GM19397 (cell line): ENCODE measurements around the gene DRGX.

Experiments
- ATAC-seq: cut with Tn5 transposase; IDR thresholded peaks from one replicate; pipeline ENCODE4 v1.9.1; 2021; ENCODE audit warnings: mild to moderate bottlenecking, moderate library complexity; ENCODE audit not compliant: unreplicated experiment

Gene DRGX

DNA sequence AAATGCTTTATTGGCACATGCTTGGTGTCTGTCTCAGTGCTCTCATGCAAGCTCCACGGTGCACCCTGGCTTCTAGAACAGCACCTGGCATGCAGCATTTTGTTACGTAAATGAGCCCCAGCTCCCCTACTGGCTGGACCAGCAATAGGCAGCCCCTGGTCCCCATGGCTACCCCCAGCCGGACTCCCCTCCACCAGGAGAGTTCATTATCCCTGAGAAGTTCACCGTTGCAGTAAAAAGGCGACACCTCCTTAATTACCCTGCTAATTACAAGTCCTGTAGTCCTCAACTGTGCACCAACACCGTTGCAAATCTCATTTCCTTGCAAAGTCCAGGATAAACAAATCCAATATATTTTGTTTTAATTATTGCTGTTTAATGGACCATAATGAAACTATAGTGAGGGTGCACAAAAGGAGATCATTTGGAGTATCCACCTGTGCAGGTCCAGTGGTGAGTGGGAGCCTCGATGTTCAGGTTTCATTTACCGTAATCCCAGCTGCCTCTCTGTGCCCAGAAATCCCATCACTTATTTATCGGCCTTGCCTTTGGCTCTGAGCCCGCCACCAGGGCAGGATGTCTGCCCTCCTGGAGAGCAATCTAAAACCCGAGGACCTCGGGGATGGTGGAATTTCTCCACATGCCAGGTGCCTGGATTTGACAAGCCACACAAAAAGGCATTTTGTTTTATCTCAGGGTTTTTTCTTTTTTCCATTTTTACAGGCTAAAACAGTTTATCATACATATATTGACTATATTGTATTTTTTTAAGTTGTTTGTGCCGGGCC, 12.8 kb upstream of the DRGX start:
- no peak for ATAC-seq

- no peak for ATAC-seq
These were observed 11.8 kb upstream of the DRGX start for GRCh38 chr10:49407552-49408137.

DNA sequence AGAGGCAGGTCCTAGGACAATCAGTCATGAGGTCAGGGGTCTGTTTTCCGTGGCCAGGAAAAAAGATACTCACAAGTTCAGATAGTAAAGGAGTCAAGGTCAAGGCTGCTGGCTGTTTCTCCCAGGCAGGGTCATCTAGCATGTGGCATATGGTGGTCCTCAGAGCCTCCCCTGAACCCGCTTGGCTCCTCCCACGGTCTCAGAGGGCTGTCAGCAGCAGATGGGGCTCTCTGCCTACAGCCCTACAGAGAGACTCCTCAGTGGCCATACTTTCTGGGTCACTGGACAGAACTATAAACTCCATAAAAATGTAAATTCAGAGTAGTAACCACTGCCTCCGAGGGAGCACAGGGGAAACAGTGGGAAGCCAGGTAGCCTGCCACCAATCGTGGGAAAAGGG, 11.3 kb upstream of the DRGX start:
- ATAC-seq, result no peak

- no peak for ATAC-seq
These were observed 8.5 kb upstream of the DRGX start for GRCh38 chr10:49404321-49404878.

GRCh38 chr10:49403363-49403762, 7.5 kb upstream of the DRGX start:
- ATAC-seq, result no peak

GRCh38 chr10:49400365-49400764, 4.5 kb upstream of the DRGX start:
- no peak for ATAC-seq

GRCh38 chr10:49398986-49399385, 3.1 kb upstream of the DRGX start:
- ATAC-seq, result no peak

DNA sequence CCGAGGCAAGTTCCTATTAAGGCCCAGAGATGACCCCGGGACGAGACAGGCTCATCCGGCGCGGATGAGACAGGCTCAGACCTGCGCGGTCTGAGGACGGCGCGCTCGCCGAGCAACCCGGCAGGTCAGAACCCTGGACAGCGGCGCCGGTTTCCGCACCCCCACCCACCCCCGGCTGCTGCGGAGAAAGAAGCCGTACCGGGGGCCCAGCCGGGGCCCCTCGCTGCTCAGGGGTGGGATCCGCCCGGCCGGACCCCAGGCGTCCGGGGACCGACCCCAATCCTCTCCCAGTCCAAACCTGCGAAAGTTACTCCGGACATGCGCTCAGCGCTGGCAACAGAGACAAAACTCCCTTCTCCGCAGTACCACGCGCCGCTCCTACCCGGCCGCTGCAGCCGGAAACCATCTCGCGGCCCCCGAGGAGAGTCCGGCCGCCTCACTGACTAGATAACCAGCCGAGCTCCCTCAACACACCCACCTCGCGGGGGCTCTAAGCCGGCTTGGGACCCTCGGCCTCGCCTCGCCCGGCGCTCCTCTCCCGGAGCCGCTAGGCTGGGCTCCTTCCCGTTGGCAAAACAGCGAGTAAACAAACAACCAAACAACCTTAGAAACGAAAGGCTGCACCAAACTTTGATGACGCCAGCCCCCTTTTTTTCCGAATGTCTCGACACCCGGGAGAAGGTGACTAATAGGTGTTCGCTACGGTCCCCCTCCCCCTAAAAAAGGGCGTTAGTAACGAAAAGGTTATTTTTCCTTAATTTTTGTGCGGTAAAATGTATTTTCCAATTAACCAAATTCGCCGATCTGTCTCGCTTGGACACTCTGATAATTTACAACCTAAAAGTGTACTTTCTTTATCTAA, 2.3 kb upstream of the DRGX start:
- ATAC-seq, result peak; percentile 66

- no peak for ATAC-seq
These were observed 1.4 kb upstream of the DRGX start for GRCh38 chr10:49397036-49397999.

DNA sequence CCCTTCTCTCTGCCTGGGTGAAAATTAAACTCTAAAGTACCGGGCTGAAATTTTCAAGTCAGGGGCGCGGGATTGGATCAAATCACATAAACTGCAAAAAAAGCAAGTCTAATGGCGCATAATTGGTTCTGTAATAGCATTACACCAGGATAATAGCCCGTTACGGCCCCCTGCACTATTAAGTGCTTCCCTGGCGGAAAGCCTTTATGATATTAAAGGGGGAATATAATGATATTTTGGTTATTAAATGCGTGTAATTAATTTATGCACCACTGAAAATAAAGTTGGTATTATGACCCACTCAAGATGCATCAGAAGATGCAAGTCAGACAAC, 744 bp upstream of the DRGX start:
- ATAC-seq, result no peak

- ATAC-seq, result no peak
These were observed 752 bp downstream of the DRGX start for GRCh38 chr10:49394933-49395740.

- no peak for ATAC-seq
These were observed 2.1 kb downstream of the DRGX start for GRCh38 chr10:49393757-49394156.

- ATAC-seq, result no peak
These were observed 2.6 kb downstream of the DRGX start for GRCh38 chr10:49393301-49393700.

DNA sequence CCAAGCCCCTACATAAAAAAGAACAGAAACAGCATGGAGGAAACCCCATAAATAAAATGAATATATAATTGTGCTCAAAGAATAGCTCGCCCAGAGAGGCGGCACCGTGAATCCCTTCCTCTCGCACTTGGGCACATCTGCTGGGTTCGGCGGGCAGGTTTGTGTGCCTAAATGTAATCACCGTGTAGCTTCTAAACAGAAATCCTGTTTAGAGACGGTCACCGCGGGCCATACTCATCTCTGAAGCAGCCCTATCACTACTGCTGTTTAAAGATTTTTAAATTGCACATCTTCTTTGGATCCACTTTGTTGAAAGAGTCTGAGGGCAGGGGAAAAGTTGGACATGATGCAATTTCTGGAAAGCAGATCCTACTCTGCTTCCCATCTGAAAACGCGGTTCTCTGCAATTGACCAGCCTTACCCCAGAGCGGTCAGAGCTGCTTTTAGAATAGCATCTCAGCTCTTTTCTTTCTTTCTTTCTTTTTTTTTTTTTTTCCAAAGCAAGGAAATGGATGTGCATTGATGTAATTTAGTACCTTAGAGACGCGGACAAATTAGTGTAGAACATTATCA, 6.4 kb downstream of the DRGX start:
- ATAC-seq, result no peak

GRCh38 chr10:49388161-49388560, 7.7 kb downstream of the DRGX start:
- ATAC-seq, result no peak

- ATAC-seq, result no peak
These were observed 8.8 kb downstream of the DRGX start for GRCh38 chr10:49387071-49387470.

- no peak for ATAC-seq
These were observed 9.7 kb downstream of the DRGX start for GRCh38 chr10:49385939-49386922.
